ENCODE measurements around the gene EVC2.

Gene EVC2

DNA sequence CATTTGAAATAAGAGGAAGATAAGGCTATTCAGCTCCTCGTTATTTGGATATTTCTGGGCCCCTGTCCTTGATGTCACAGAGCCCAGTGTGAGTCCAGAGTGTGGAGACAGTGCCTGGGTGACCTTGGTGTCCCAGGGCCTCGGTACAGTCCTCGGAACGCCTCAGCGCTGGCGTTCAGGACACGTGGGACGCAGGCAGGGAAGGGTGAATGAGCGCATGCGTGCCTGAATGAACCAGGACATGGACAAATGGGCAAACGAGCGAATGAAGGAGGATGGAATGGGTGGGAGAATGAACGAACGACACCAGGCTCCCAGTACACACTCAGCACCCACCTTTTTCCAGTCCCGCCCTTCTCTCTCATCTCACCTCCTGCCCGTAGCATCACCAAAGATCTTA lies 46.8 kb upstream of the EVC2 start:
- H3K4me3 ChIP-seq (replicated peaks; ENCODE audit: low read depth, low read length) = no peak overlapping the region

GRCh38 chr4:5754529-5754881 lies 46.1 kb upstream of the EVC2 start:
- TF ChIP-seq, protein P1, sequence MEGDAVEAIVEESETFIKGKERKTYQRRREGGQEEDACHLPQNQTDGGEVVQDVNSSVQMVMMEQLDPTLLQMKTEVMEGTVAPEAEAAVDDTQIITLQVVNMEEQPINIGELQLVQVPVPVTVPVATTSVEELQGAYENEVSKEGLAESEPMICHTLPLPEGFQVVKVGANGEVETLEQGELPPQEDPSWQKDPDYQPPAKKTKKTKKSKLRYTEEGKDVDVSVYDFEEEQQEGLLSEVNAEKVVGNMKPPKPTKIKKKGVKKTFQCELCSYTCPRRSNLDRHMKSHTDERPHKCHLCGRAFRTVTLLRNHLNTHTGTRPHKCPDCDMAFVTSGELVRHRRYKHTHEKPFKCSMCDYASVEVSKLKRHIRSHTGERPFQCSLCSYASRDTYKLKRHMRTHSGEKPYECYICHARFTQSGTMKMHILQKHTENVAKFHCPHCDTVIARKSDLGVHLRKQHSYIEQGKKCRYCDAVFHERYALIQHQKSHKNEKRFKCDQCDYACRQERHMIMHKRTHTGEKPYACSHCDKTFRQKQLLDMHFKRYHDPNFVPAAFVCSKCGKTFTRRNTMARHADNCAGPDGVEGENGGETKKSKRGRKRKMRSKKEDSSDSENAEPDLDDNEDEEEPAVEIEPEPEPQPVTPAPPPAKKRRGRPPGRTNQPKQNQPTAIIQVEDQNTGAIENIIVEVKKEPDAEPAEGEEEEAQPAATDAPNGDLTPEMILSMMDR (IDR thresholded peaks at IDR 0.05; ENCODE audit: low read length, missing control alignments) = no peak
- no peak overlapping the region for H3K4me3 ChIP-seq (replicated peaks; ENCODE audit: low read depth, low read length)
- DNase-seq (ENCODE audit: low read depth) = no peak

More for the DNA sequence above, 46.8 kb upstream of the EVC2 start:
- TF ChIP-seq, protein P1 (IDR thresholded peaks at IDR 0.05; ENCODE audit: low read length, missing control alignments) = no peak
- DNase-seq (ENCODE audit: low read depth) = no peak

- TF ChIP-seq, protein P1 (IDR thresholded peaks at IDR 0.05; ENCODE audit: low read length, missing control alignments) = no peak
- H3K4me3 ChIP-seq (replicated peaks; ENCODE audit: low read depth, low read length) = no peak overlapping the region
- peak; percentile 96 for DNase-seq (ENCODE audit: low read depth)
These were observed 45.6 kb upstream of the EVC2 start for GRCh38 chr4:5753766-5754528.

GRCh38 chr4:5753366-5753765 lies 45.0 kb upstream of the EVC2 start:
- DNase-seq (ENCODE audit: low read depth) = no peak
- TF ChIP-seq, protein P1 (IDR thresholded peaks at IDR 0.05; ENCODE audit: low read length, missing control alignments) = no peak
- no peak overlapping the region for H3K4me3 ChIP-seq (replicated peaks; ENCODE audit: low read depth, low read length)

DNA sequence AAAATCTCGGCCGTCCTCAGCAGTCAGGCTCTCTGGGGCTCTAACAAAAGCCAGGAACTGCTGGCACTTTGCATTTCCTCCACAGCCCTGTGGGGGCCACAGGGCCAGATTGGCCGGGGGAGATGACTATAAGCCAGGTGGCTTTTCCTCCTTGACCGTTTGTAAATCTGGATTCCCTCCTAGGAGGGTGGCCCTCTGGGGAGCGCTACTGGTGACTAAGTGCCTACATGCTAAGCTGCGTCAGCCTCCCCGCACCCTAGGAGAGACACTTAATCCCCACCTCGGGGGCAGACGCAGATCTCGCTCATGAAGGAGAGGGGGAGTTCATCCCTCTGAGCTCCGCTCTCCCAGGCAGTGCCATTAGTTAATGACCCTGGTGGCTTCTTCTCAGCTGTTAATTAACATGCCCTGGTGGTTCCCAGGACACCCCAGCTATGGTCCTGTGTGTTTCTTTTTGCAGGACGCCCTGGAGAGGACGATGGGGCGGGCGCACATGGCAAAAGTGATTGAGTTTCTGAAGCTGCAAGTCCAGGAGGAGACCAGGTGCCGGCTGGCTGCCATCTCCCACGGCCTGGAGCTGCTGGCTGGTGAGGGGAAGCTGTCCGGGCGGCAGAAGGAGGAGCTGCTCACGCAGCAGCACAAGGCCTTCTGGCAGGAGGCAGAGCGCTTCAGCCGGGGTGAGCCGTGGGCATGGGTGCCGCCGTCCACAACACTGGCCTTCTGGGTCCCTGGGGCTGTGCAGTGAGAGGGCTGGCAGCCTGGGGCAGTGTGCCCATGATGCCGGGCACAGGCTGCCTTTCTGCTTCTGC lies 44.2 kb upstream of the EVC2 start:
- DNase-seq (ENCODE audit: low read depth) = peak; percentile 74
- H3K4me3 ChIP-seq (replicated peaks; ENCODE audit: low read depth, low read length) = no peak overlapping the region
- TF ChIP-seq, protein P1 (IDR thresholded peaks at IDR 0.05; ENCODE audit: low read length, missing control alignments) = no peak

DNA sequence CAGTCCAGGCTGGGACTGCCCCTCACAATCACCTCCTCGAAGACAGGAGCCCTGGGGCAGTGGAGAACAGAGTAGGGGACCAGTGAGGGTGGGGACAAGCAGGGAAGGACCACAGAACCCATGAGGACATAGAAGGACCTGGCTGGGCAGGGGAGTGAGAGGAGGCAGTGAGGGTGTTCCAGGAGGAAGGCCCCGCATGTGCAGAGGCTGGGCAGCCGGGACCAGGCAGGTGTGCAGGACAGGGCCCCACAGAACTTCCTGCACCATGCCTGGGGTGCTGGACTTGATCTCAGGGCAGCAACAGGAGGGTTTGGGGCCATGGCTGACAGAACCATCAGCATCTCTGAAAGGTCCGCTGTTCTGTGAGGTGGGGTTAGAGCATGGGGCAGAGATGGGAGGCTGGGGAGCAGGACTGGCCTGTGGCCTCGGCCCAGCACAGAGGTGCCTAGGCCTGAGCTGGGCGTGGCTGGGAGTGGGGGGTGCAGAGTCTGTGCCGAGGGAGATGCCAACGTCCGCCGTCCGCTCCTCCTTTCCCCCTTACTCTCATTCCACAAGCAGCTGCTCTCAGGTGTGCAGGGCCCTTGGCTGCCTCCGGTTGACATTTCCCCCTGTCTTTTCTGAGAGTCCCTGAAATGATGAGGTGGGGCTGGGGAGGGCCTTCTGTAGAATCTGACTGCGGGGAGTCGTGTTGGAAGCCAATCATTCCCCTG lies 43.5 kb upstream of the EVC2 start:
- TF ChIP-seq, protein P1 (IDR thresholded peaks at IDR 0.05; ENCODE audit: low read length, missing control alignments) = no peak
- no peak for DNase-seq (ENCODE audit: low read depth)

More for the DNA sequence above, 43.5 kb upstream of the EVC2 start:
- no peak overlapping the region for H3K4me3 ChIP-seq (replicated peaks; ENCODE audit: low read depth, low read length)

Data from fibroblast of pulmonary artery (primary cell).